PC-9 (cell line): ENCODE data around the gene TBX3.

ENCODE experiments used
- EZH2 ChIP-seq: fragments of 200-600 bp; sonication (generic); IDR thresholded peaks from 2 replicates; pipeline ENCODE4 v1.8.0; 2017; ENCODE audit warnings: antibody characterized with exemption, low read depth
- TF ChIP-seq, protein P1 (sequence below): fragments of 200-600 bp; sonication (generic); conservative IDR thresholded peaks from 2 replicates; pipeline ENCODE4 v1.6.1; 2017; ENCODE audit warnings: mixed run types, antibody characterized with exemption, mild to moderate bottlenecking, moderate library complexity

DNA sequence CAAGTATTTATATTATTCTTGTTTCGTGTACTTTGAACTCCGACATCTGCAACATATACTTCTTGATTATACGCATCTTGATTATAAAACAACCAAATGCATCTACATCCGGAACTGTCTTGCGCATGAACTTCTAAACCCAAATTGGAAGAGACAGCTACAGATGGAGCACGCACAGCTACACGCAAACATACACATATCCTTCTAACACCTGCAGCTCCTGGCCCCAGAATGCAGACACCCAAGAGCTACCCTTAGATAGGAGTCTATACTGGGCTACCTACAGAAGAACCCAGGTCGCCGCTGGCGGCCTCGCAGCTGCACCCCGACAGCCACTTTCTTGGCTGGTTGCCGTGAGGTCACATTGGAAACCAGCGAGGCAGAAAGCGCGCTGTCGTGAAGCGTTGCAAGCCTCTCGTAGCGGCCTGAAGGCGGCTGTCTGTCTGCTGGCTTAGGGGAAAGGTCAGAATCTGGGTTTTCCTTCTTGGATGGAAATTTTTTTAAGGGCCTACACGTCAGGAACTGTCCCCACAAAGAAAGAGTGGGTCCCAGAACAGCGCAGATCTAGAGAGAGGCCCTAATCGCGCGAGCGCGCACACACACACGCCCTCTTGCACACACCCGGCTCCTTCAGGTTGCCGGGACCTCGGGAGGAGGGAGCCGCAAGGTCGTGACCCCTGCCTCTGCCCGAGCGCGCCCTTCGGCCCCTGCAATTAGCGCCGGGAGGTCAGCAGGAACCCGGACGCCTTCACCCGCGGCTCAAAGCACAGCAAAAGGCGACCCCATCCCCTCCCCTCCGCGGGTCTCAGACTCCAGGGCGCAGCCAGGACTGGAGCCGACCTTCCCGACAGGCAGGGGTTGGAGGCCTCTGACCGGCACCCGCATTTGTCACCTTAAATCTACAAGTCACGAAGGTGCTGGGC lies 17.0 kb downstream of the TBX3 start:
- TF ChIP-seq, protein P1, sequence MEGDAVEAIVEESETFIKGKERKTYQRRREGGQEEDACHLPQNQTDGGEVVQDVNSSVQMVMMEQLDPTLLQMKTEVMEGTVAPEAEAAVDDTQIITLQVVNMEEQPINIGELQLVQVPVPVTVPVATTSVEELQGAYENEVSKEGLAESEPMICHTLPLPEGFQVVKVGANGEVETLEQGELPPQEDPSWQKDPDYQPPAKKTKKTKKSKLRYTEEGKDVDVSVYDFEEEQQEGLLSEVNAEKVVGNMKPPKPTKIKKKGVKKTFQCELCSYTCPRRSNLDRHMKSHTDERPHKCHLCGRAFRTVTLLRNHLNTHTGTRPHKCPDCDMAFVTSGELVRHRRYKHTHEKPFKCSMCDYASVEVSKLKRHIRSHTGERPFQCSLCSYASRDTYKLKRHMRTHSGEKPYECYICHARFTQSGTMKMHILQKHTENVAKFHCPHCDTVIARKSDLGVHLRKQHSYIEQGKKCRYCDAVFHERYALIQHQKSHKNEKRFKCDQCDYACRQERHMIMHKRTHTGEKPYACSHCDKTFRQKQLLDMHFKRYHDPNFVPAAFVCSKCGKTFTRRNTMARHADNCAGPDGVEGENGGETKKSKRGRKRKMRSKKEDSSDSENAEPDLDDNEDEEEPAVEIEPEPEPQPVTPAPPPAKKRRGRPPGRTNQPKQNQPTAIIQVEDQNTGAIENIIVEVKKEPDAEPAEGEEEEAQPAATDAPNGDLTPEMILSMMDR = no peak
- TF ChIP-seq EZH2 = no peak
